ENCODE measurements around the gene SERPINB1. TPM values are rescaled to one million over a fixed set of nuclear protein-coding genes. Genes with fewer than 3 reads are reported as not detected.

Gene SERPINB1
- total and polyA plus RNA-seq, 9 of the 15 experiments (the other 6 are each of a cell fraction or from before 2014, with no cell fraction given): 33.9 to 108 (median 63.8) TPM

DNA sequence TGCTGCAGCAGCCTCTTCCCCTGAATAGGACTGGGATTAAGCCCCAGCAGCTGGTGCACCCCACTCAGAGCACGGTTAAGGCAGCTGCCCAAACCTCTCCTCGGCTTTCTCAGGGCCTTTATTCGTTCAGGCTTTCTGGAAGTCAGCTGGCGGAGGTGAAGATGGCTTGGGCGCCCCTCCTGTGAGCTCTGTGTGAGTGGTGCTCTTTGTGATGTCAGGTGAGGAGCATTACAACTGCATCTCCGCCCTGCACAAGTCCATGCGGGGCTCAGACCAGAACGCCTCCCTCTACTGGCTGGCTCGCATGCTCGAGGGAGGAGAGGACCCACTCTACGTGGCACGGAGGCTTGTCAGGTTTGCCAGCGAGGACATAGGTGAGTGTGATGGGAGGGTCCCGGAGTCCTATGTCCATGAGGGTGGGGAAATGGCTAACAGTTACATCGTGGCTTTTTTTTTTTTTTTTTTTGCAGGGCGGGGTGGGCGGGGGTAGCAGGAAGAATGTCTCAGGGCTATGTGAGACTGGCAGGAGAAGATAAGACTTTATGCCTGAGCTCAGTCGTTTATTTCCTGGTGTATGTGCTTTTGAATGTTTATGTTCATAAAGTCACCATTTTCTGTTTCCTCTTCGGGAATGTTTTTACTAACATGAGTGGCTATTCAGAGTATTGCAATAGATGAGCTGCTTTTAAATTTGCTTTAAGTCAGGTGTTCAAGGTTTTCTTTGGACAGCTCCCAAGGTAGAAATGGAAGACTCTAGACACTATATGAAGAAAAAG lies 58.3 kb downstream of the SERPINB1 start (continued):
- TF ChIP-seq, protein P1, sequence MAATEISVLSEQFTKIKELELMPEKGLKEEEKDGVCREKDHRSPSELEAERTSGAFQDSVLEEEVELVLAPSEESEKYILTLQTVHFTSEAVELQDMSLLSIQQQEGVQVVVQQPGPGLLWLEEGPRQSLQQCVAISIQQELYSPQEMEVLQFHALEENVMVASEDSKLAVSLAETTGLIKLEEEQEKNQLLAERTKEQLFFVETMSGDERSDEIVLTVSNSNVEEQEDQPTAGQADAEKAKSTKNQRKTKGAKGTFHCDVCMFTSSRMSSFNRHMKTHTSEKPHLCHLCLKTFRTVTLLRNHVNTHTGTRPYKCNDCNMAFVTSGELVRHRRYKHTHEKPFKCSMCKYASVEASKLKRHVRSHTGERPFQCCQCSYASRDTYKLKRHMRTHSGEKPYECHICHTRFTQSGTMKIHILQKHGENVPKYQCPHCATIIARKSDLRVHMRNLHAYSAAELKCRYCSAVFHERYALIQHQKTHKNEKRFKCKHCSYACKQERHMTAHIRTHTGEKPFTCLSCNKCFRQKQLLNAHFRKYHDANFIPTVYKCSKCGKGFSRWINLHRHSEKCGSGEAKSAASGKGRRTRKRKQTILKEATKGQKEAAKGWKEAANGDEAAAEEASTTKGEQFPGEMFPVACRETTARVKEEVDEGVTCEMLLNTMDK (IDR thresholded peaks at IDR 0.05; ENCODE audit: borderline replicate concordance, insufficient read depth, low read depth, low read length, poor library complexity, severe bottlenecking): peak; percentile 80
- TF ChIP-seq, protein P2, sequence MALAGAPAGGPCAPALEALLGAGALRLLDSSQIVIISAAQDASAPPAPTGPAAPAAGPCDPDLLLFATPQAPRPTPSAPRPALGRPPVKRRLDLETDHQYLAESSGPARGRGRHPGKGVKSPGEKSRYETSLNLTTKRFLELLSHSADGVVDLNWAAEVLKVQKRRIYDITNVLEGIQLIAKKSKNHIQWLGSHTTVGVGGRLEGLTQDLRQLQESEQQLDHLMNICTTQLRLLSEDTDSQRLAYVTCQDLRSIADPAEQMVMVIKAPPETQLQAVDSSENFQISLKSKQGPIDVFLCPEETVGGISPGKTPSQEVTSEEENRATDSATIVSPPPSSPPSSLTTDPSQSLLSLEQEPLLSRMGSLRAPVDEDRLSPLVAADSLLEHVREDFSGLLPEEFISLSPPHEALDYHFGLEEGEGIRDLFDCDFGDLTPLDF (CRISPR knock-in tag; IDR thresholded peaks at IDR 0.05): no peak
- TF ChIP-seq SNIP1 (IDR thresholded peaks at IDR 0.05; ENCODE audit: low read depth): no peak
- TF ChIP-seq ETS2 (tag; IDR thresholded peaks at IDR 0.05; ENCODE audit: borderline replicate concordance, poor library complexity, severe bottlenecking): no peak
- TF ChIP-seq, protein P3, sequence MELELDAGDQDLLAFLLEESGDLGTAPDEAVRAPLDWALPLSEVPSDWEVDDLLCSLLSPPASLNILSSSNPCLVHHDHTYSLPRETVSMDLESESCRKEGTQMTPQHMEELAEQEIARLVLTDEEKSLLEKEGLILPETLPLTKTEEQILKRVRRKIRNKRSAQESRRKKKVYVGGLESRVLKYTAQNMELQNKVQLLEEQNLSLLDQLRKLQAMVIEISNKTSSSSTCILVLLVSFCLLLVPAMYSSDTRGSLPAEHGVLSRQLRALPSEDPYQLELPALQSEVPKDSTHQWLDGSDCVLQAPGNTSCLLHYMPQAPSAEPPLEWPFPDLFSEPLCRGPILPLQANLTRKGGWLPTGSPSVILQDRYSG (tag; conservative IDR thresholded peaks at IDR 0.05; ENCODE audit: low read depth): no peak
- TF ChIP-seq ZKSCAN8 (CRISPR knock-in tag; IDR thresholded peaks at IDR 0.05): no peak
- TF ChIP-seq, protein P4, sequence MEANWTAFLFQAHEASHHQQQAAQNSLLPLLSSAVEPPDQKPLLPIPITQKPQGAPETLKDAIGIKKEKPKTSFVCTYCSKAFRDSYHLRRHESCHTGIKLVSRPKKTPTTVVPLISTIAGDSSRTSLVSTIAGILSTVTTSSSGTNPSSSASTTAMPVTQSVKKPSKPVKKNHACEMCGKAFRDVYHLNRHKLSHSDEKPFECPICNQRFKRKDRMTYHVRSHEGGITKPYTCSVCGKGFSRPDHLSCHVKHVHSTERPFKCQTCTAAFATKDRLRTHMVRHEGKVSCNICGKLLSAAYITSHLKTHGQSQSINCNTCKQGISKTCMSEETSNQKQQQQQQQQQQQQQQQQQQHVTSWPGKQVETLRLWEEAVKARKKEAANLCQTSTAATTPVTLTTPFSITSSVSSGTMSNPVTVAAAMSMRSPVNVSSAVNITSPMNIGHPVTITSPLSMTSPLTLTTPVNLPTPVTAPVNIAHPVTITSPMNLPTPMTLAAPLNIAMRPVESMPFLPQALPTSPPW (CRISPR knock-in tag; IDR thresholded peaks at IDR 0.05): peak; percentile 78
- TF ChIP-seq, protein P5, sequence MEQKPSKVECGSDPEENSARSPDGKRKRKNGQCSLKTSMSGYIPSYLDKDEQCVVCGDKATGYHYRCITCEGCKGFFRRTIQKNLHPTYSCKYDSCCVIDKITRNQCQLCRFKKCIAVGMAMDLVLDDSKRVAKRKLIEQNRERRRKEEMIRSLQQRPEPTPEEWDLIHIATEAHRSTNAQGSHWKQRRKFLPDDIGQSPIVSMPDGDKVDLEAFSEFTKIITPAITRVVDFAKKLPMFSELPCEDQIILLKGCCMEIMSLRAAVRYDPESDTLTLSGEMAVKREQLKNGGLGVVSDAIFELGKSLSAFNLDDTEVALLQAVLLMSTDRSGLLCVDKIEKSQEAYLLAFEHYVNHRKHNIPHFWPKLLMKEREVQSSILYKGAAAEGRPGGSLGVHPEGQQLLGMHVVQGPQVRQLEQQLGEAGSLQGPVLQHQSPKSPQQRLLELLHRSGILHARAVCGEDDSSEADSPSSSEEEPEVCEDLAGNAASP (IDR thresholded peaks at IDR 0.05): no peak
- peak; percentile 69 for TF ChIP-seq ARID1B (IDR thresholded peaks at IDR 0.05)
- TF ChIP-seq RBM17 (IDR thresholded peaks at IDR 0.05; ENCODE audit: borderline replicate concordance, low read depth, low read length): no peak
- TF ChIP-seq, protein P6, sequence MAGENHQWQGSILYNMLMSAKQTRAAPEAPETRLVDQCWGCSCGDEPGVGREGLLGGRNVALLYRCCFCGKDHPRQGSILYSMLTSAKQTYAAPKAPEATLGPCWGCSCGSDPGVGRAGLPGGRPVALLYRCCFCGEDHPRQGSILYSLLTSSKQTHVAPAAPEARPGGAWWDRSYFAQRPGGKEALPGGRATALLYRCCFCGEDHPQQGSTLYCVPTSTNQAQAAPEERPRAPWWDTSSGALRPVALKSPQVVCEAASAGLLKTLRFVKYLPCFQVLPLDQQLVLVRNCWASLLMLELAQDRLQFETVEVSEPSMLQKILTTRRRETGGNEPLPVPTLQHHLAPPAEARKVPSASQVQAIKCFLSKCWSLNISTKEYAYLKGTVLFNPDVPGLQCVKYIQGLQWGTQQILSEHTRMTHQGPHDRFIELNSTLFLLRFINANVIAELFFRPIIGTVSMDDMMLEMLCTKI (IDR thresholded peaks at IDR 0.05; ENCODE audit: partially characterized antibody): no peak
- TF ChIP-seq, protein P7, sequence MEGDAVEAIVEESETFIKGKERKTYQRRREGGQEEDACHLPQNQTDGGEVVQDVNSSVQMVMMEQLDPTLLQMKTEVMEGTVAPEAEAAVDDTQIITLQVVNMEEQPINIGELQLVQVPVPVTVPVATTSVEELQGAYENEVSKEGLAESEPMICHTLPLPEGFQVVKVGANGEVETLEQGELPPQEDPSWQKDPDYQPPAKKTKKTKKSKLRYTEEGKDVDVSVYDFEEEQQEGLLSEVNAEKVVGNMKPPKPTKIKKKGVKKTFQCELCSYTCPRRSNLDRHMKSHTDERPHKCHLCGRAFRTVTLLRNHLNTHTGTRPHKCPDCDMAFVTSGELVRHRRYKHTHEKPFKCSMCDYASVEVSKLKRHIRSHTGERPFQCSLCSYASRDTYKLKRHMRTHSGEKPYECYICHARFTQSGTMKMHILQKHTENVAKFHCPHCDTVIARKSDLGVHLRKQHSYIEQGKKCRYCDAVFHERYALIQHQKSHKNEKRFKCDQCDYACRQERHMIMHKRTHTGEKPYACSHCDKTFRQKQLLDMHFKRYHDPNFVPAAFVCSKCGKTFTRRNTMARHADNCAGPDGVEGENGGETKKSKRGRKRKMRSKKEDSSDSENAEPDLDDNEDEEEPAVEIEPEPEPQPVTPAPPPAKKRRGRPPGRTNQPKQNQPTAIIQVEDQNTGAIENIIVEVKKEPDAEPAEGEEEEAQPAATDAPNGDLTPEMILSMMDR (IDR thresholded peaks at IDR 0.05 in 2 of 3, conservative IDR thresholded peaks at IDR 0.05 in 1 of 3; ENCODE audit: insufficient read depth in 2 of 3, low read depth in 1 of 3, low read length in 3 of 3): peak; percentile 39 to 64 (median 49)
